MG63 (cell line): ENCODE data around the gene APCDD1L. TPM values are rescaled to one million over a fixed set of nuclear protein-coding genes. Genes with fewer than 3 reads are reported as not detected.
"Not testable (repeated sequence)": the region's sequence is repeated elsewhere in the genome, so short reads cannot be mapped to it uniquely, and the experiment has no call there.

Source experiments
- DNase-seq: peaks from one replicate; pipeline ENCODE4 v3.0.0-alpha.2; 2020
- H3K27me3 ChIP-seq: fragments of 250-450 bp; sonication (Bioruptor Pico); 2 replicates; pipeline ENCODE4 v1.5.1; 2020; ENCODE audit warnings: mild to moderate bottlenecking, moderate library complexity
- H3K36me3 ChIP-seq: fragments of 250-450 bp; sonication (Bioruptor Pico); 2 replicates; pipeline ENCODE4 v1.5.1; 2020; ENCODE audit warnings: mild to moderate bottlenecking, moderate library complexity
- H3K4me3 ChIP-seq: fragments of 250-450 bp; sonication (Bioruptor Pico); 2 replicates; pipeline ENCODE4 v1.5.1; 2020; ENCODE audit warnings: mild to moderate bottlenecking, moderate library complexity
- H3K9me3 ChIP-seq: fragments of 250-450 bp; sonication (Bioruptor Pico); 2 replicates; pipeline ENCODE4 v1.5.1; 2020; ENCODE audit warnings: mild to moderate bottlenecking, moderate library complexity
- total RNA-seq: library from RNA; depleted of rRNA; stranded (reverse); fragments of >200 nt; shearing (Covaris generic); gene quantifications from 2 replicates; pipeline ENCODE4 v1.2.3, GENCODE V29; 2014; ENCODE audit warnings: low replicate concordance; rRNA removed

APCDD1L gene
- total RNA-seq, 1 experiment from 2014 or later = not detected

DNA sequence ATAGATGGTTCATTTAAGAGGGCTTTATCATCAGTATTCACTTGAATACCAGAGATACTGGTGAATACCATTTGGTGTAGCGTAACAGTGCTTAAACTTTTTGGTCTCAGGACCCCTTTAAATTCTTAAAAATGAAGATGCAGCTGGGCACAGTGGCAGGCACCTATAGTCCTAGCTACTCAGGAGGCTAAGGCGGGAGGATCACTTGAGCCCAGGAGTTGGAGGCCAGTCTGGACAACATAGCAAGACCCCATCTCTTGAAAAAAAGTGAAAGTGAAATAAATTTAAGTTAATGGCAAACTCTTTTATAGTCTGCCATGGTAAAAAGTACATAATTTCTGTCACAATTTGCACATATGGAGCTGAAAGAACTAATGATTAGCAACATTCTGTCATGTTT, 86.8 kb downstream of the APCDD1L start:
- no peak for DNase-seq
- Histone ChIP-seq H3K4me3 (no peak overlapping the region), H3K36me3 (peaks cover 57% of the 10 kb centered on the region), H3K27me3 (no peaks in the 10 kb centered on the region), H3K9me3 (no peaks in the 10 kb centered on the region)

- DNase-seq, H3K9me3 ChIP-seq, H3K27me3 ChIP-seq, H3K4me3 ChIP-seq: not testable (repeated sequence)
- peaks cover 56% of the 10 kb centered on the region for H3K36me3 ChIP-seq
Observed at GRCh38 chr20:58427571-58427970, 87.6 kb downstream of the APCDD1L start.

GRCh38 chr20:58424218-58424969, 90.8 kb downstream of the APCDD1L start:
- Histone ChIP-seq H3K4me3 (no peak overlapping the region), H3K27me3 (no peaks in the 10 kb centered on the region), H3K36me3 (peaks cover 54% of the 10 kb centered on the region), H3K9me3 (no peaks in the 10 kb centered on the region)
- DNase-seq = no peak

DNA sequence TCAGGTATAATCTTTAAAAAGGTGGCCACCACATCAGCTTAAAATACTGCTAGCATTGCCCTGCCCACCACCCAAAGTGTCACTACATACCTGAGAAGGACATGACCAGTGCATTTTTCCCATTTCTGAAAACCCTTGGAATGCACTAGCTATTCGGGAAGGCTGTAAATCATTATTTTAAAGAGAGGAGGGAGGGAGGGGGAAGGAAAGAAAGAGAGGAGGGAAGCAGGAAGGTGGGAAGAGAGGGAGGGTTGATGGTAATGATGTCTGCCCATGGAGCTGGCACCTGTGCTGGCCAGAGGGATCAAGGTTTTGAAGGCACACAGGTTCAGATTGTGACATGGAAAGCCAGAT, 93.7 kb downstream of the APCDD1L start:
- no peak for DNase-seq
- Histone ChIP-seq H3K27me3 (no peaks in the 10 kb centered on the region), H3K36me3 (peaks cover 68% of the 10 kb centered on the region), H3K9me3 (no peaks in the 10 kb centered on the region), H3K4me3 (no peak overlapping the region)

GRCh38 chr20:58420798-58421496, 94.3 kb downstream of the APCDD1L start:
- Histone ChIP-seq H3K9me3 (no peaks in the 10 kb centered on the region), H3K4me3 (no peak overlapping the region), H3K36me3 (peaks cover 63% of the 10 kb centered on the region), H3K27me3 (no peaks in the 10 kb centered on the region)
- DNase-seq = peak; percentile 33

DNA sequence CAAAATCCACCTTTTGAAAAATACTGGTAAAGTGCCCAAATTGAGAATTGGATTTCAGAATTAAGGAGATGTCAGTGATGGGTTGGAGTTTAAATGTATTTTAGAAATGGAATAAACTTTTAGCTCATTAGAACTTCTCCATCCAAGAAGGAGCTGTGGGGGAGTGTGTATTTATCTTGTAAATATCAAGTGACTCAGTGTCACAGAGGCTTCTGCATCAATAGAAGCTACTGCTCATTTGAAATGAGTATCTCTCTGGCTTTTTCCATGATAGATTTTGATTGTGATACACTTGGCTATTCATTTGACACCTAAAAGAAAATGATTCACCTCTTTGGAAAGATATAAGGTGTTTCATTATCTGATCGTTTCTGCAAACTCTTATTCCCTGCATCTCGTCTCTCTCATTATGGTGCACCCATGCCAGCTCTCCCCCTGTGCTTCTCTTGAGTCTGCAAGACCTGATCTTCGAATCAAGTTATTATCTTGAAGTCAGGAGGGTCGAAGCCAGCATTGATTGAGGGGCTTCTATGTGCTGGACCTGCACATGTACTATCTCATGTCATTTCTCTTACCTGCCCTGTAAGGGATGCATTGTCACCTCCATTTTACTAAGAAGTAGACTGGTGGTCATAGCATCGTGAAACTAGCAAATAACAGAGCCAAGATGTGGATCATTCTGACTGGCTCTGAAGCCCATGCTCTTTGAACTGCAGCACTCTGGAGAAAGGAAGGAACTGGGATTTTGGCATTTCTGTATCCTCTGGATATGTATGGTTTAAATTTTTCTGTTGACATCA, 96.0 kb downstream of the APCDD1L start:
- H3K4me3 ChIP-seq = no peak overlapping the region
- H3K9me3 ChIP-seq = no peaks in the 10 kb centered on the region
- H3K27me3 ChIP-seq = no peaks in the 10 kb centered on the region
- DNase-seq = no peak
- peaks cover 56% of the 10 kb centered on the region for H3K36me3 ChIP-seq

GRCh38 chr20:58417438-58417837, 97.8 kb downstream of the APCDD1L start:
- Histone ChIP-seq H3K4me3 (no peak overlapping the region), H3K36me3 (peaks cover 43% of the 10 kb centered on the region), H3K27me3 (no peaks in the 10 kb centered on the region), H3K9me3 (no peaks in the 10 kb centered on the region)
- no peak for DNase-seq

DNA sequence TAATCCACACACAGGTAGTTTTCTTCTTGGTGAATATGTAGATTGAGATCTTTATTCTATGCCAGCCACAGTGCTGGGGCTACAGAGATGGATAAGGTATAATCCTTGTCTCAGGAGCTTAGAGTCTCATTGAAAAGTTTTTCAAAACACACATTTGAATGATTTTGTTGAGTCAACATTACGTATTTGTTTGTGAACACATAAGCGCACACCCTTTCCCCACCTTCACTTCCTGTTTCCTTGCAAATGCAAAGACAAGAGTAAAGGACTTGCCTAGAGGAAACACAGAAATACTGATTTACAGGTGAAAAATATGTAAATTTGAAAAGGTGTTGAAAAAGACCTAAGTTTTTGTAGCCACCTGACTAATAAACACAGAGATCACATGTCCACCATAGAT, 98.4 kb downstream of the APCDD1L start:
- peaks cover 39% of the 10 kb centered on the region for H3K36me3 ChIP-seq
- H3K27me3 ChIP-seq = no peaks in the 10 kb centered on the region
- H3K9me3 ChIP-seq = no peaks in the 10 kb centered on the region
- no peak for DNase-seq
- no peak overlapping the region for H3K4me3 ChIP-seq

- no peaks in the 10 kb centered on the region for H3K27me3 ChIP-seq
- DNase-seq = no peak
- no peaks in the 10 kb centered on the region for H3K9me3 ChIP-seq
- no peak overlapping the region for H3K4me3 ChIP-seq
- H3K36me3 ChIP-seq = peaks cover 37% of the 10 kb centered on the region
Observed at GRCh38 chr20:58416057-58416456, 99.1 kb downstream of the APCDD1L start.

DNA sequence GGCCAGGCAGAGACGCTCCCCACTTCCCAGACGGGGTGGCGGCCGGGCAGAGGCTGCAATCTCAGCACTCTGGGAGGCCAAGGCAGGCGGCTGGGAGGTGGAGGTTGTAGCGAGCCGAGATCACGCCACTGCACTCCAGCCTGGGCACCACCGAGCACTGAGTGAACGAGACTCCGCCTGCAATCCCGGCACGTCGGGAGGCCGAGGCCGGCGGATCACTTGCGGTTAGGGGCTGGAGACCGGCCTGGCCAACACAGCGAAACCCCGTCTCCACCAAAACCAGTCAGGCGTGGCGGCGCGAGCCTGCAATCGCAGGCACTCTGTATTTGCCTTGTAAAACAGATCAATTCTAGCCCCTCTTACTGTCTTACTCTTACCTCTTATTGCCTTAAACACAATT, 100.4 kb downstream of the APCDD1L start:
- peaks cover 40% of the 10 kb centered on the region for H3K36me3 ChIP-seq
- not testable (repeated sequence) for DNase-seq, H3K9me3 ChIP-seq, H3K4me3 ChIP-seq, H3K27me3 ChIP-seq

GRCh38 chr20:58414216-58414615, 101.0 kb downstream of the APCDD1L start:
- DNase-seq, H3K27me3 ChIP-seq: not testable (repeated sequence)
- H3K36me3 ChIP-seq = peaks cover 35% of the 10 kb centered on the region

More at GRCh38 chr20:58414216-58414615, 101.0 kb downstream of the APCDD1L start:
- not testable (repeated sequence) for H3K4me3 ChIP-seq, H3K9me3 ChIP-seq

Other genes starting within 250 kb of the APCDD1L start
- 14.2 and 19.1 TPM in 2 replicates for gene RAB22A, start 205.7 kb downstream of the APCDD1L start, total RNA-seq
- gene VAPB, start 126.2 kb downstream of the APCDD1L start, total RNA-seq = 31.1 and 34.5 TPM in 2 replicates
- 30.4 and 45.4 TPM in 2 replicates for gene STX16, start 135.9 kb upstream of the APCDD1L start, total RNA-seq
- 44.7 and 46.2 TPM in 2 replicates for gene NPEPL1, start 177.4 kb upstream of the APCDD1L start, total RNA-seq